NCI-H524 (cell line): Measurements from ENCODE around the gene RBM18.

Experiments used
- DNase-seq, 2 experiments: peaks; one replicate each; lab custom pipeline; 2025; lab: John Stamatoyannopoulos, UW

The RBM18 gene

DNA sequence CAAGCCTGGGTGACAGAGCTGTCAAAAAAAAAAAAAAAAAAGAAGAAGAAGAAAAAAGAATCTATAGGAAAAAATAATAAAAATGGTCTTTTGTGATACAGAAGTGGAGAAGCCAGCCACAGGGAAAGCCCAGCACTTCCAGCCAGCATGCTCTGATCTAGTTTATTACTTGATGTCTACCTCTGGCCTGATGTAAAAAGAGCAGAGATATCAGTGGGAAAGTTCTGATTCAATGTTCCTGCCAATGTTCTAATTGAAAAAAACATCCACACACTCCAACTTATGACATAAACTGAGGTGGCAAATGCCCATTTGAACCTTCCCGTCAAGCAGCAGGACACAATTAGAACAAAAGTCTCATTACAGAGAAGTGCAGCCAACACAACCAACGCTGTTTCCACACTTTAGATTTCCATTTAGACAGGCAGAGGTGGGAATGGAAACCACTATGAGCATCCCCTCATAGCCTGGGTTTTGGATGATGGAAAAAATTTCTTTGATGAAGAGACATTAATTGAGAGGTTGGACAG is 5.7 kb downstream of the RBM18 start:
- no peak for DNase-seq

DNA sequence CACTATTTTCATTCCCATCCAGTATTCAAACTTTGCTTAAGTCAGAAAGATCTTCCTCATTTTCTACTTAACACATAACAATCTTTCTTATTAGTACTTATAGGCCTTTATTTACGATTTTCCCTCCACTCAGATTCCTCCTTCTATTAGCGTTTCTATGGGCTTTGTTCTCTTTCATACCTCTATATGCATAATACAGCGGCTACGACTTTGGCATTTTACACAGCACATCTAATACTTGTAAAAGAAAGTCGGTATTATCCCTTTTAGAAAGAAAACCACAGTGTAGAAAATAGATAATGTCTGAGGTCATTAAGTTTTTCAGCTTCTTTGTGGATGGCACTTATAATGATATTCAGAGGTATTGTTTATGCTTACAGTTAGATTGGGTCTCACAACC is 8.4 kb downstream of the RBM18 start:
- no peak for DNase-seq

DNA sequence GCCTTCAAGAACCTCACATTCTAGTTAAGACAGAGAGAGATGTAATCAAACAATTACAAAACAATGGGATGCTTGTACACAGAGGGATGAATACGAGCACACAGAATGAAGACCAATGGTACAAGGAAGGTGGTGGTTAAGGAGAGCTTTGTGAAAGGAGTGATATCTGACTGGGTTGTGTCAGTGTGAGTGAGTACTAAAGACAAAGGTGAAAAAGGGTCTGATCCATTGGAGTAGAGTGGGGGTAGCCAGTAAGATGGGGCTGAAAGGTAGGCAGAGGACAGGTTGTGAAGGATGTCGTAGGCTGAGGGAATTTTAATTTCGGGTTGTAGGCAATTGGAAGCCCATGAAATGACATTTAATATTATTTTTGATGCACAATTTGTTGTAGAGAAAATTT is 9.9 kb downstream of the RBM18 start:
- no peak for DNase-seq

DNA sequence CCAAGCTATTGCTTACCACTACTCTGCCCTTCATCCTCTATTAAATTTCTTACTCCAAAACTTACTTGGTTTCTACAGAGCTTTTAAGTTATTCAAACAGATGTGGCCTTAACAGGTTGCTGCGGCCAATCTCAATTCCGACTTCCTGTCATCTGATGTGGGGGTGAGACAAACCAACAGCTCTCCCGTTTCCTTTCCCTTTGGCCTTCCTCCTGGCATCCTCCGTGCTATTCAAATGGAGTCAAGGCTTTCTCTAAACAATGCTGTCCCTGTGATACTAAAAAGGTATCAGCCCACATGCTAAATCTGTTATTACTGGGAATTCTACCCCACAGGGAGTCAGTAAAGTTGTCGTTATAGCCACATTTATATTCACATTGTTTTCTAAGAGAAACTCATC is 11.8 kb downstream of the RBM18 start:
- no peak for DNase-seq

DNA sequence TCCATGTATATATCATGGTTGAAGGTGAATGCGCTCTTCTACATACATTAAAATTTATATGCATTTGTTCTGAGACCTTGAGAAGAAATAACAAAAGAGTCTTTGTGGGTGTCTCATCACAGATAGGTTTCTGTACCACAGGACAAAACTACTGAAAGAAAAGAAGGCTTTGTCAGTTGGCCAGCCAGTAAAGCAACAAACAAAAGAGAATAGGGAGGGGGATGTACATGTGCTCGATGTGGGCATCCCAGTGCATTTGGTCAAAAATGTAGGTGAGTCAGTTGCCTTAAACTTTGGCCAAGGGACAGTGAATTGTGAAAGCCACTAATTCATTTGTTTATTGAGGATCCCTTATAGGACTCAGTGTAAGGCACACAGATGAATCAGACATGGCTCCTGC is 13.3 kb downstream of the RBM18 start:
- no peak for DNase-seq

DNA sequence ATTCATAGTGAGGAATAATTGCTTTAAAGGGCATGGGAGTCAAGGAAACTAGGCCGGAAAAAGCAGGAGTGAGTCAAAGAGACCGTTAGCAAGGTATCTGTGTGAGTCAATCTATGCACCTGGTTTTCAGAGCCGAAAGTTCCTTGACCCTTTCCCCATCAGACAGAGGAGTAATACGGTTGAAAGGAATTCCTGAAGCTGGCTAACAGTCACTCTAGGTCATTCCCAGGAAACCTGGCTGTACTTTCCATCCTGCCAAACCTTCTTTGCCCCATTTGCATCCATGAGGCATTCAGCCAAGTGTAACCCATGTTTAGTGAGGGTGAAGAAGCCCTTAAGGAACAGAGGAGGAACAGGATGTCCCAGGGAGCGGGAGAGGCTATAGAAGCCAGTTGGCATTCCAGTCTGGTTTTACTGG is 16.2 kb downstream of the RBM18 start:
- no peak for DNase-seq

DNA sequence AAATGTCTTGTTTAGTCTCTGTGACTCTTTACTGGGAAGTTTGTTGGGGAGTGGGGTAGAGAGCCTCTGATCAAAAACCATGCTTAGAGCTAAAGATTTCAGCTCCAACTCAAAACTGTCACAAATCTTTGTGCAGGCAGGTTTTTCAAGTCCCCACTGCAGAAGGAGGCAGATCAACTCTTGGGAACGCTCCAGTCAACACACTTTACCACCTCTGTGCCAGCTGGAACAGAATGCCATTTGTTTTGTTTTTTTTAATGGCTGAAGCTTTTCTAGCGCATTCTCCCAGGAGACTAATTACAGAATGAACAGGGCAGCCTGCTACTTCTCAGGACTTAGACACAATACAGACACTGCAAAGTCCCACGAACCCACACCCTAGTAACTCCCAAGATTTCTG is 18.0 kb downstream of the RBM18 start:
- no peak for DNase-seq

DNA sequence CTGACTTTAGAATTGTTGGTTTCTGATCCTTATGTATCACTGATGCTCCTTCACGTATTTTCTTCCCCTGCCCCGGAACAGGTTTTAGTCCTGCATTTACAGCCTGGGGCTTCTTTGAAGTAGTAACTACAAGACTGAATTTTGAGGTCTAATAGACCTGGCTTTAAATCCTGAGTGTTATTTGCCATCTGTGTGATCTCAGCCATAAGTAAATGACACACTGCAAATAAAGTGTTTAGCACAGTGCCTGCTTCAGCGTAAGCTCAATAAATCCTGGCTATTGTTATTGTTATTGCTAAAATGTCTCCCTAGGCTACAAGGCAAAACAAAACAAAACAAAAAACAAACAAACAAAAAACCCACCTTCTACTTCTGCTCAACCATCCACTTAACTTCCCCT is 20.3 kb downstream of the RBM18 start:
- DNase-seq, result no peak

DNA sequence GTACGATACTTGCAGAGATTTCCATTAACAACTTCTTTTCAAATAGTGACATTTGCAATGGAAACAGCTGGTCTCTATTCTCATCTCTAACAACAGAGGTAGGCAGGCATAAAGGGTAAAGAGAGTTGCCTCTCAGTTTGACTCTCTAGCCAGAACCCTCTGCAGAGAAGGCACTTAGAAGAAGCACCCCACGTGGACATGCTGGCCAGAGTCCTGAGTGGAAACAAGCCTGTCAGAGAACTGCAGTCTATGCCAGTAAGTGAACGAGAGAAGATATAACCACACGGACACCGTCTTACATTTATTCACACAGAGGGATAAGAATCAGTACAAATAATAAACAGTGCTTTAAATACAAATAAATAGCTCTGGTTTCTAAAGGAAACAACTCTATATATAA is 24.9 kb downstream of the RBM18 start:
- no peak for DNase-seq

DNA sequence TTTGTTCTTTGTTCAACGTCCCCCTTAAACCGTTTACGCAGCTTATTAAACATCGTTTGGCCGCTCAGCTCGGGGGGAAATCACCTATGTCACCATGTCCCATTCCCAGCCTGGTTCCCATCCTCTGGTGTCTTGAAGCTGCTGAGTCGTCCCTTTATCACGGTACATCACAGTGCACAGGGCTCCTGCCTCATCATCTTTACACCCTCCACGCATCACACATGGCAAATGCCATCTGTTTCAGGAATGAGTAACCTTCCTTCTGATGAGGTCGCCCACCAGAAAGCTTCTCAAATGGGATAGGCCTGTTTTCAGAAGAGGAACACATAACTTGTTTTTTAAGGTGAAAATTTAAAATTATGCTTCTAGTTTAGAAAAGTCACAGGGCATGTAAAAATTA is 28.0 kb downstream of the RBM18 start:
- DNase-seq, result peak; percentile 15 to 58

DNA sequence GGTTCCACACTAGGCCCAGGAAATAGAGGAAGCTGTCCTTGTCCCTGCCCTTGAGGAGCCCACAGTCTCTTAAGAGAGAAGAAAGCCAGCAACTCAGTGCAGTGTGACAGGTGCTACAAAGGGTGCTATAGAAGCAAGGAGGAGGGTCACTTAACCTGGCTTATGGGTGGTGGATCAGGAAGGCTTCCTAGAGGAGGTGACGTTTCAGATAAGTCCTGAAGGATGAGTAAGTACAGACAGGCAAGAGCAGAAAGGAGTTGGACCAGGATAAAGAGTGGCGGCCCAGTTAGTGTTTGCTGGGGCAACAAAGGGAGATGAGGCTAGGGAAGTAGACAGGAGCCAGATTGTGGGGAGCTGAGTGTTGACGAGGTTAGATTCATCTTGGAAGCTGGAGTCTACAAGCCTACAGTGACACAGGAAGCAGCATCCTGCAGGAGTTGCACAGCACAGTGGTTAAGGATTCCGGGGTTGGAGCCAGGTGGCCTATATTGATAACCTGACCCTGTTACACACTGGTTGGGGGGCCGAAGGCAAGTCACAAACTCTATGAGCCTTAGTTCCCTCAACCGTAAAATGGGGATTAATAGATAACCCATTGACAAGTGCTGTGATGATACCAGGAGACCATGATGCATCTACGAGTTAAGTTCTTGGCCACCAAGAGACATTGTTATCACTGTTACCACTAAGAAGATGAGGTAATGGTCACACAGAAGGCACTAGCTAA is 30.5 kb downstream of the RBM18 start:
- no peak for DNase-seq

DNA sequence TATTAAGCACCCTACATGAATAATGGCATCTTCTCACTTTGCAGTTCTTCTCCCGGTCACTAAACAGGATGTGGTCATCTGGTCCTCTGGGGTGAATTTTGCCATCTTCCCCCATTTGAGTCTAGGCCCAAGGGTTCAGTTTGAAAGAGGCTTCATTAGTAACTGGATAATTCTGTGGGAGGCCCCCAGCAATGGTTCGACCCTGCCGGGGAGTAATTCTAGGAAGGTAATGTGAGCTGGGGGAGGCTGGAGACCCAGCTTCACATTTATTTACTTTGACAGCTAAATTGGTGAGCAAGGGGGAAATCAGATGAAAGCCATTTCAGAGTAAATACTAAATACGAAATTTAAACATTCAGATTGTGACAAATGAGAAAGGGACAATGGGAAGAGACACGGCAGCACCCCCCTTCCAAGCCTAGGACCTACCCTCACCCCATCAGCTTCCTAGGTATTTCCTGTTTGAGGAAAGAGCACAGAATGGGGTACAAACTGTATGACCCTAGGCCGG is 31.8 kb downstream of the RBM18 start:
- no peak for DNase-seq

DNA sequence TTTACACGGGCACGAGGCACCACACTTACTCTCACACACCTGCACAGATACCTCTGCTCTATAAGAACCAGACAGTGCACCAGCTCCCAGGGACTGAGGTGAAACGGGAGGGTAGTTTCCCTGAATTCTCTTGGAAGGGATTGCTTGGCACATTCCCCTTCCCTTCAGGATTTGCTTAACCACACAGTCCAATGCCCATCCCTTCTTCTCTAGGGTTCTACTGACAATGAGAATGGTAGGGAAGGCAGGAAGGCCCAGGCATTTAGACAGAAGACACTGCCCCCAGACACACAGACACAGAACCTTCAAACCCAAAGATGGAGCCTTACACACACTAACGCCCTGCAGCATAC is 35.2 kb downstream of the RBM18 start:
- DNase-seq, result no peak

DNA sequence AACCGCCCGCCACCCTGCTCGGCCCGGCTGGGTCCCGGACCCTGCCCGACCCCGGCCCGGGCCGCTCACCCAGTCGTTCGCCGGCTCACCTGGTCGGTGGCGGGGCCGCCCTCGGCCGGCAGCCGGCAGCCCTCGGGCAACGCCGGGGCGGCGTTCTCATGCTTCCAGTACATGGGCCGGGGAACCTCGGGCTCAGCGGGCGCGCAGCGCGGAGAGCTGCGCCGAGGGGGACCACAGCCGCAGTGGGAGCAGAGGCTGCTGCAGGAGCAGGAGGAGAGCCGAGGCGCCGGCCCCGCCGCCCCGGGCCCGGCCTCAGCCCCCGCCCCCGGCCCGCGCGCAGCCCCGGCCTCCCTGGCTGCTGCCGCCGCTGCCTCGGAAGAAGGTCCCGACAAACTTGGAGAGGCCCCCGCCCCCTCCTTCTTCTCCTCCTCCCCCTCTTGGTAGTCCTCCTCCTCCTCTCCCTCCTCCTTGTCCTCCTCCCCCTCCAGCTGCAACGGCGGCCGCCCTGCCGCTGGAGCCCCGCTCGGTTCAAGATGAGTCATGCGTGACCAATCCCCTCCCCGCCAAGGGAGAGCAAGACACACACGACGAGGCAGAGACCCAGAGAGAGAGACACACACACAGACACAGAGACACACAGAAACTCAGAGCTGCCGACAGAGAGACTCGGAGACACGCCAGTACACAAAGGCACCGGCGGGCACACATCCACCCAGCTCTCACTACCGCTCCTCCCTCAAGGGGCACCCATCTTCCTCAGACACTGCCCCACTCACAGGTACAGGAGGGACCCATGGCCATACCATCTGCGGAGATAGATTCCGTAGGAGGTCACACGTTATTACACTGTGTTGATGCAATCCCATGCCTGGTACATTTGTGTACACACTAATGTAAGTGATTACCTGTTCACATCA is 35.8 kb downstream of the RBM18 start, which contains the start of gene LHX6:
Gene LHX6, minus strand, starts transcription at position 390 of the 917 bp plus-strand sequence. Its CDS starts 217 bp downstream, at position 173.
- peak in 1 of 2 experiments; percentile 32 for DNase-seq

DNA sequence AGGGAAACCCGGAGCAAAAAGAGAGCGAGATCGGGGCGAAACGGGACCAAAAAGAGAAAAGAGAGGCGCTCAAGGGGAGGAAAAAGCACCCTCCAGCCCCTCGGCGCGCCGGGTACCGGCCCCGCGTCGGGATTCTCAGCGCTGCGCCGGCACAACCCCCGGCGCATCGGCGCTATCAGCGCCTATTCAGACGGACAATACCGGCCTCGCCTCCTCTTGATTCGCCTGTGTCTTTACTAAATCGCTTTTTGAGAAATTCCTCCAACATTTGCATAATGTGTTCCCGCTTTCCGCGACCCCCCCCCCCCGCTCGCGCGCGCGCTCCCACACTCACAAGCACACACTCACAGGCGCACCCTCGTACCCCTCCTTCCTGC is 36.5 kb downstream of the RBM18 start:
- DNase-seq, result no peak

DNA sequence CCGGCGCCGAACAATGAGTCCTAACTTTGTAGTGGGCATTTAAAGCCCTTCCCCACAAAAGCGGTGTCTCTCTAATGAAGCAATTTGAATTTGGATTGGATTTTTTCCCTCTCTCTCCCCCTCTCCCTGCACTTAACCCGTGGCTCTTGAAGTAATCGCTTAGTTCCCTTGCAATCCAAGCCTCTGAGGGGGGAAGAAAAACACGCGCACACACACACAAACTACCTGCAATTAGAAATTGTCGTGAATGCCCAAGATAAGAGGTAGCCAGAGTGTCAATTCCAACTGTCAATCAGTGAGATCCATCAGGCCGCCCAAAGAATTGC is 37.1 kb downstream of the RBM18 start:
- peak; percentile 20 to 45 for DNase-seq

DNA sequence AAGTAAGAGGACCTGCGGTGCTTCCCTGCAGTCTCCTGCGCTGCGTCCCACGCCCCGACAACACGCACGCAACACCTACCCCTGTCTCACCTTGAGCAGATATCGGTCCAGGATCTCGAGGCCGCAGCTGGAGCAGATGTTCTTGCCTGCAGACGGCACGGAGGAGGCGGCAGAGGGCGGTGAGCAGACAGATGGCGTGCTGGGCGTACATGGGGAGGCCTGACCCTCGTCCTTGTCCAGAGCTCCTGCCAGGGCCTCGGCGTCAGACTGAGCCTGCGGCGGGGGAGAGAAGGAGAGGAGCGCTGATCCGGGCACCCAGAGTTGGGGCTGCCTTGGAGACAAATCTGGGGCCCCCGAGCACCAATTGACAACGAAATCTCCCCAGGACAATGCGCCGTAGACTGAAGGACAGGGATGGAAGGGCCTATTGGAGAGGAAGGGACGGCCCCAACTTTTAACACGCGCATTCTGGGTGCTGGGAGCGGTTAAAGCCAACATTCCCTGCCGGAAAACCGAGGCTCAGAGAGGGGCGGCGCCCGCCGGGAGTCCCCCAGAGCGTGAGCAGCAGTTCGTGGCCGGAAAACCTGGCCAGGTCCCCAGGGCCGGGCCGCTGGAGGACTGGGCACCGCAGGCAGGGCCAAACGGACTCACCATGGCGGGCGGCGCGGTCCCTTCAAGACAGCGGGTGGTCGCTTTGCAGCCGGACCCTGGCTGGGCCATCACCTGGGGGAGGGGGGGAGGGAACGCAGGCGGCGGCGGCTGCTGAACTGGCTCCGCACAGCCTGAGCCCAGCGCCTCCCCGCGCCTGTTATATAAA is 37.7 kb downstream of the RBM18 start:
- DNase-seq, result peak in 1 of 2 experiments; percentile 34

DNA sequence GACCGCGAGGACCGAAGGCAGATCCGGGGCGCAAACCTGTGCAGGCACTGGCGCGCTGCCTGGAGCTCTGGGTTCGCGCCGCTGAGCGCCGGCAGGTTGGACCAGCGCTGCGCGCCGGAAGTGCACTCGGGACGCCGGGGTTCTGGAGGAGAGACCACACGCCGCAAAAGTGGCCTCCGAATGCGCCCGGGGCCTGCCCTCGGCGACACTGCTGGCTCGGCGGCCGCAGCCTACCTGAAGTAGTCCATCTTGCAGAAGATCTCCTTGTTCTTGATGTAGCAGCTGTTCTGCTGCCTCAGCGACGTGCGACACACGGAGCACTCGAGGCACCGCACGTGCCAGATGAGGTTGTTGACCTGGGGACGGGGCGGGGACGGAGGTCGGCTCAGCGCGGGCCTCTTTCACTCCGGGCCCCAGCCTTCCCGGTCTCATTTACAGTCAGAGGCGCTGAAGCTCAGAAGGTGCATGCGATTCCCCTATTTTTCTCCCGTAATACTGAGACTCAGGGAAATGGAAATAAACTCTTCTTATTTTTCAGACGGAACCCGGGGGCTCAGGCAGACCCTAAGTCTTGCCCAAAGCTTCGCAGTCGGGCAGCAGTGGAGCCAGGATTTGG is 38.4 kb downstream of the RBM18 start:
- no peak for DNase-seq

DNA sequence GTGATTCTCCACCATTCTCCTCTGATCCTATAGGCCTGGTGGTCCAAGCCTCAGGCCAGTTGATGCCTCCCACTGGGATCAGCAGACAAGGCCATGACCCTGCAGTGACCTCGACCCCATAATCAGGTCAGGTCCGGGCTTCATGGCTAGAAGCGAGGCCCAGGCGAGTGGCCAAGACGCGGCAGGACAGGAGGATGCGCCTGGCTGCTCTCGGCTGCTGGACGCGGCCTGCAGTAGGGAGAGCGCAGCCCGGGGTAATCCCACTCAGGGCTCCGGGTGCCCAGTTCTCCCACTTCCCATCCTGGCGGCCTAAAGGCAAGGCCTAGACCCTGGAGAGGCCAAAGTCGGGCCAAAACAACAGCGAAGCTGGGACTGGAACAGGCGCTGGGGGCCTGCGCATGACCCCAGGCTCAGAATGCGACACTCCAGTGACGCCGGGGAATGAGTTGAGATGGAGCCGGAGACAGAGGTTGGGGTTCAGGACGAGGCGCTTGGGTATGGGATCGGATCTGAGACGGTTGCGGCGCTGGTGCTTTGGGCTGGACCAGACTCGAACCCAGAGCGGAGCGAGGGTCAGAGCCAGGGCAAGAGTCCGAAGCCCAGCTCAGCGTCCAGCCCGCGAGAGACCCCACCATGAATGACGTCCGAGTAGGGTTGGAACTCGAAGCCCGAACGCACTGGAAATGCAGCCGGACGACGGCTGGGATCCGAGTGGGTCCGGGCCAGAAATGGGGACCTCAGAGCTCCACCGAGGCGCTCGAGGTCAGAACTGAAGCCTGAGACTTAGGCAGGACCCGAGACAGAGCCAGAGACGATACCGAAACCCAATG is 39.1 kb downstream of the RBM18 start:
- no peak for DNase-seq

DNA sequence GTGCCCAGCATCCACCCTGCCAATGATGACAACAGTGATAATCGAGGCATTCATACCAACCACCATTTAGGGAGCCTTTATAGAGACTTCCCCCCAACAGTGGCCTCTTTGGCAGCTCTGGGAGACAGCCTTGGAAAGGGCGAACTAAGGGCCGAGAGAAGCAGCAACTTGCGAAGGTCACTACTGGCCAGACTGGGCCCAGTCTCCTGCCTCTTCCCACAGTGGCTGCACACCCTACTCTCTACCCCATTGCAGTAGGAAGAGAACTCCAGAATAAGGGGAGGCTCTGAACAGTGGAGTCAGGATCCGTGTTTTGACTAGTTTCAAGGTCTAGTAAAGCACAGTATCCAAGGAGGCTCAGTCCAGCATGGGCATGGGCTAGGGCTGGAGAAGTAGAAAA is 41.2 kb downstream of the RBM18 start:
- no peak for DNase-seq

DNA sequence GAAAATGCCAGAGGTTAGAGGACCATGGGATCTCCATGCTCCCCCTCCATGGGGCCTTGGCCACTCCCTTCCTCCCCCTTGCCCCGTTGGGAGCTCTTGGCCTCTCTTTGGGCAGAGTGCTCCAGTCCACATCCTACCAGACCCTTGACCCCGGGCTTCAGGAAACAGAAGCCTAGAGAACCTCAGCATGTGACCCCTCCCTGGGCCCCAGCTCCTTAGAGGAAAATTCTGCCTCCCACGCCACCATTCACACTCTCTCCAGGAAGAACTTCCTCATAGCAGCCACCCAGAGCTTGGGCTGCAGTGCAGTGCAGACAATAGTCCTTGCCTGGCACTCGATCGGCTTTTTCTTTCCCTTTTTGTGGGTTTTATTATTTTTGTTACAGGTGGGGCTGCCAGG is 41.8 kb downstream of the RBM18 start:
- DNase-seq, result no peak
